GM08714 (cell line): ENCODE measurements around the gene PELI2.

Source experiments
- H3K4me3 ChIP-seq: fragments of 200-500 bp; sonication (Bioruptor generic); 2 replicates; pipeline ENCODE4 v1.5.1; 2014; ENCODE audit warnings: mild to moderate bottlenecking, low read length, inconsistent platforms
- ZNF274 ChIP-seq: IDR thresholded peaks from 2 replicates; pipeline ENCODE4 v1.6.1; 2012; ENCODE audit warnings: mild to moderate bottlenecking, low read depth, low read length

Gene PELI2

DNA sequence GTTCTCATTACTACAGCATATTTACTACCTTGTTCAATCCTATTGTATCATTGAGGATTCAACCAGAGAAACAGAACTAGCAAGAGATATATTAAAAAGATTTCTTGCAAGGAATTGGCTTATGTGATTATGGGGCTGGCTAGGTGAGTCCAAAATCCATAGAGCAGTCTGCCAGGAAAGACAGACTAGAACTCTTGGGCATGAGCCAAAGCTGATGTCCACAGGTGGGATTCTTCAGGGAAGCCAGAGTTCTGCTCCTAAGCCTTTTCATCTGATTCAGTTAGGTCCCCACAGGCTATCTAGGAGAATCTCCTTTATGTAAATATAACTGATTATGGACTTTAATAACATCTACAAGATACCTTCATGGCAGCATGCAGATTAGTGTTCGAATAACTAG is 26.0 kb downstream of the PELI2 start:
- TF ChIP-seq ZNF274: no peak
- no peak overlapping the region for H3K4me3 ChIP-seq

- TF ChIP-seq ZNF274: no peak
- no peak overlapping the region for H3K4me3 ChIP-seq
Measured at GRCh38 chr14:56145181-56145769, 27.1 kb downstream of the PELI2 start.

- H3K4me3 ChIP-seq: no peak overlapping the region
- TF ChIP-seq ZNF274: no peak
Measured at GRCh38 chr14:56145965-56146364, 27.8 kb downstream of the PELI2 start.

GRCh38 chr14:56147449-56147848 is 29.2 kb downstream of the PELI2 start:
- no peak for TF ChIP-seq ZNF274
- no peak overlapping the region for H3K4me3 ChIP-seq

- no peak for TF ChIP-seq ZNF274
- H3K4me3 ChIP-seq: no peak overlapping the region
Measured at GRCh38 chr14:56147986-56148901, 30.0 kb downstream of the PELI2 start.

DNA sequence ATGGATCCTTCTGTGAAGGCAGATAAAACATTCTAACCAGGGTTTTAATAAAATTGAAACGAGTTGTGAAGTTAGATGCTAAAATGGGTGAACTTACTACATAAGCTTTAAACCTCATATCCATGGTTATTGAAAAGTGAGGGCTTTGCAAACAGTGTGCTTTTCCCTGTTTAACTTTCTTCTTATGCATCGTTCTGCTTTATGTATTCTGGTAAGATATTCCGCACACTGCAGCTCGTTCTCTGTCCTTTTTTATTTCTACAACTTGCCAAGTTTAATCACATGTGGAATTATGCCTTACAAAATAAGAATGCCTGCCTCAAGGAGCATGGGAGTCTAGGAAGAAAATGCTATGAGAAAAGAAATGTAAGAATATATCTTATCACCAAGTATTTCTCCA is 30.9 kb downstream of the PELI2 start:
- no peak for TF ChIP-seq ZNF274
- no peak overlapping the region for H3K4me3 ChIP-seq

- no peak overlapping the region for H3K4me3 ChIP-seq
- no peak for TF ChIP-seq ZNF274
Measured at GRCh38 chr14:56149995-56150394, 31.8 kb downstream of the PELI2 start.

DNA sequence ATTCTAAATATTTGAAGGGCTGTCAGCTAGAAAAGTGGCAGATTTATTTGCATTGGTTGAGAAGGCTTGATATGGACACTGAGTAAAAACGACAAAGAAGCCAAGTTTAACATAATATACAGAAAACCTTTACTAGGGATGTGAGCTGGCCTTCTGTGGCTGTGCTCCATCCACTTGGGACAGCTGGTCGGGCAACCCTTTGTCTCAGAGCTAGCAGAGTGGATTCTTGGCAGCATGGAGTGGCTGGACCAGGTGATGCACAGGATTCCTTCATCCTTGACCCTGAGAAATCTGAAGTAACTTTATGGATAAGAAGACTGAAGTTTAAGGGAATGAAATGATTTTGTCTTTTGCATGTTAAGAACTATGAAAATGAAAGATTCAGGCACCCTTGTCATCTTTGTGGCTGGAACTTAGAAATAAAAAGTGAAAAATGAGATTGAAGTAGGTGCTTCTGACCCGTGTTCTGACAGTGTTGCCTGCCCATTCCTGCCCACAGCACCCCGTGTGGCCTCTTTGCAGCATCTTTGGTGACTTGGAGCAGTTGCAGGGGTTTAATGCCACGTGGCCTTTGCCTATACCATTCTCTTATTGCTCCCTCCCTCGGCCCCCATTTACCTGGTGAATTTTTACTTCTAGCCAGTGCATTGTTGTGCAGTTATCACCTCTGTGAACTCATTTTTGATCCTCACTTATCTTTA is 32.6 kb downstream of the PELI2 start:
- no peak overlapping the region for H3K4me3 ChIP-seq
- TF ChIP-seq ZNF274: no peak

- no peak overlapping the region for H3K4me3 ChIP-seq
- no peak for TF ChIP-seq ZNF274
Measured at GRCh38 chr14:56152221-56152620, 34.0 kb downstream of the PELI2 start.

DNA sequence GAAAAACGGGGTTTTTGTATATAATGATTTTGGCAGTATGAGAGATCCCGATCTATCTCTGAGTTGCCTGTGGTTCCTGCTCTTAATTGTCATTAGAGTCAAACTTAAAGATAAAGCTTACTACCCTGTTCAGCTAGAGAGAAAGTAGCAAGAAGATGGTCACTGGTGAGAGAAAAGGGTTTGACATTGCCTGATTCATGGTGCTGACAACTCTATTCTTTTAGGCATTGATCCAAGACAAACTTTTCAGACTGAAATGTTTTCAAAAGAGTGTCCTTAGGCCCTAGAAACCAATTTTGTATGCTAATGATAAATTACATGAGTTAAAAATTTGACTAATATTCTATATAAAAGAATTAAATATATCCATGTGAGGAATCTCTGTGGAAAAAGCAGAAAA is 35.1 kb downstream of the PELI2 start:
- TF ChIP-seq ZNF274: no peak
- no peak overlapping the region for H3K4me3 ChIP-seq

GRCh38 chr14:56154321-56154720 is 36.1 kb downstream of the PELI2 start:
- no peak for TF ChIP-seq ZNF274
- no peak overlapping the region for H3K4me3 ChIP-seq

DNA sequence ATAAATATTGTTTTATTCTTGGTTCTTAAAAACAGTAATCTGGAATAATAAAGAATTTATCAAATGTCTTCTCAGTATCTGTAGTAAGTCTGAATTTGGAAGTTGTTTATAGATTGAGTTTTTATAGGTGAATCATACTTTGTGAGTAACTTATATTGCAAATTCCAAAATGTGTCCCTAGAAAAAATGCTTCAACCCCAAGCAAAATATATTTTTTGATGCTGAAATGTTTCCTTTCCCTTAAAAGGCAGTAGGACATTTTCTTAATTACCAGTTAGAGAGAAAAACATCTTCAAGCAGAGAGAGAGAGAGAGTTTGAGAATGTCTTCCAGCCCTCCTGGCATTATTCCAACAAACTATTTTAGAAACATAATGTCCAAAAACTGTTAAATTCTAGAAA is 37.9 kb downstream of the PELI2 start:
- no peak for TF ChIP-seq ZNF274
- H3K4me3 ChIP-seq: no peak overlapping the region

GRCh38 chr14:56159066-56159465 is 40.9 kb downstream of the PELI2 start:
- H3K4me3 ChIP-seq: no peak overlapping the region
- TF ChIP-seq ZNF274: no peak

DNA sequence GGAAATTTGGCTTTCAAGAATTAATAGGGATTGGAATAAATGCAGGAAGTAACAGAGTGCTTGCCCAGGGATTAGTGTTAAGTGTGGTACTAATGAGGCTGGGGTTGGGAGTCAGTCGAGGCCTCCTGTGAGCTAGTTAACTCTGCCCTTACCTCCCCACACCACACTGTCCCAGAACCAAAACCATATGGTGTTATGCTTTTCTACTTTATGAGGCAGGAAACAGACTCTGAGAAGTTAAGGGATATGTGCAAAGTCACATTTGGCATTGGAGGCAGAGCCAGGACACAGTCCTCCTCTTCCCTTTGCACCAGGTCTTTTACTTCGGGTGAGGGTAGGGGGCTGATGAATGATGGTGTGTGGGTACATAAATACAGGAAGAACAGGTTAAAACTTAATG is 41.9 kb downstream of the PELI2 start:
- no peak overlapping the region for H3K4me3 ChIP-seq
- TF ChIP-seq ZNF274: no peak

- no peak for TF ChIP-seq ZNF274
- H3K4me3 ChIP-seq: no peak overlapping the region
Measured at GRCh38 chr14:56161658-56162057, 43.4 kb downstream of the PELI2 start.
